NCI-H2171 (cell line): ENCODE measurements around the gene ABR.
A peak's percentile ranks its signal among the peaks of the same experiment; 100 is the strongest.
"Not testable (repeated sequence)": the region's sequence is repeated elsewhere in the genome, so short reads cannot be mapped to it uniquely, and the experiment has no call there.

Experiments used
- DNase-seq: peaks from one replicate; lab custom pipeline; 2025; lab: John Stamatoyannopoulos, UW

ABR gene

DNA sequence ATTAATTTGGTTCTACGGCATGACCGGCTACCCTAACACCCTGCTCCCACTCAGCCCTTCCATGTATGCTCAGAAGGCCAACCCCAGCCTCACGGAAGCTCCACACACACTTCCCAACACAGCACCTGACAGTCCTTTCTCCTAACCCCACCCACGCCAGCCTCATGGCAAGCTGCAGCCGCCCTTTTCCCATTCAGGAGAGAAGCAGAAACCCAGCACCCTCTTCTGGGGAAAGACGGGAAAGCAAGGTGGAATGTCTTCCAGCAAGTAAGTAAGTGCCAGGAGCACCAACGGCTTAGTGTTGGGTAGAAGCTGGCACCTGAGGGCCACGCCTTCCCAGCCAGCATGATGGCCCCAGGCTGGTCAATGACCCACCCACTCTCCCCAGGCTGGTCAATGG is 32.1 kb downstream of the ABR start:
- DNase-seq: no peak

- DNase-seq: no peak
Observed at GRCh38 chr17:1146561-1147265, 33.1 kb downstream of the ABR start.

DNA sequence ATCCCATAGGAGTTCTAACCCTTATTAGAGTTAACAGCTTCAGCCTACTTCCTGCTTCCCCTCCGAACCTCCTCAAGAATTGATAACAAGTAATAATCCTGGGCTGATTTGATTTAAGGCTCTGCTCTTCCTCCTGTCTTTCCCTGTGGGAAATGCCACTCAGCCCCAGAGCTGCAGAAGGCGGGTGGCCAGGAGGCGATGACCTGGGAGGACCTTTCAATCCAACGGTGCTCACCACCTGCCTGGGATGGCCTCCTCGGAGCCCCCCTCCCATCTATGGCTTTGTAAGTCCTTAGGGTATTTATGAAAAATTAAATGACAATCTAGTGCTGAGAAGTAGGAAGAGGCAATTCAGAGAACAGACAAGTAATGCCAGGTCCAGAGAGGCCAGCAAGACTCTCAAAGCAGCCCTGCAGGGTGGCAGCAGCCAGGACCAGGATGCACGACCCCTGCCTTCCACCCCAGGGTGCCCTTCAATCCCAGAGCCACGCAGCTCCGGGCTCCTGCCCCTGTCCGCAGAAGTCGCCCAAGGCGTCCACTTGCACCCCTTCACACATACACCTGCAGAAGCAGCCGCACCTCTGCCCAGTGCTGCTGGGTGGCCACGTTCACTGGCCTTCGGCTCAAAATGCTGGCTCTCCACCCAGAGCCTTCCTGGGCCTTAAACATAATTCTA is 34.3 kb downstream of the ABR start:
- DNase-seq: no peak

DNA sequence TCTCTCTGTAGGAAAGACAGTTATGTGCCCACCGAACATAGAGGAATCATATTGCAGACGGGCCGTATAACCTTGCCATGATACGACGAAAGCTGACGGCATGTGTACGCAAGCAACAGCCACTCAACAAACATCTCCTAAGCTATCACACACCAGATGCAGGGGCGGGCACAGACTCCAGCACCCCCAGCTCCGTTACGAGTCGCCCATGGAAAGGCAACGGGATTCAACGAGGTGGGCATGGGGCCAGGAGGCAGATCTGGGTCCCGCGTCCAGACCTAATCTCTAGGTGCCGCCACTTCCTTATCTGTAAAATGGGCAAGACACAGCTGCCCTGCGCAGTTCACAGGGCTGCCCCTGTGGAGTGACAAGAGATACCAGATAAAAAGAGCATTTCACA is 35.6 kb downstream of the ABR start:
- DNase-seq: no peak

DNA sequence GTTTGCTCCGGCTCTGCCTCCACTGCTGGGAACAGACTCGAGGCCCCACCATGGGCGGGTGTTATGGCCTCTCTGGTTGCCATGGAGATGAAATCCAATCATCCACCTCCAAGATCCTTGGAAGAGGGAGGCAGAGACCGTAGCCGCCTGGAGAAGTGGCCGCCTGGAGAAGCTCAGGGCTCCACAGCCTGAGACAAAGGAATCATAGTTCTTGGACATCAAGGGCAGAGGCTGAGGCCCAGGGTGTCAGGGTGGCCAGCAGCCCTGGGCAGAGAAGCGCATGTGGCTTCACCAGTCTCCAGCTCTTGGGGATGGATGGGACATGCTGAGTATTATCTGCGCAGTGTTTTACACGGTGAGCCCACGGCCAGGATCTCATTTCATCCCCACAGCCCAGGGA is 36.2 kb downstream of the ABR start:
- peak; percentile 83 for DNase-seq

- DNase-seq: no peak
Observed at GRCh38 chr17:1142561-1142971, 37.2 kb downstream of the ABR start.

GRCh38 chr17:1137465-1137894 is 42.3 kb downstream of the ABR start:
- peak; percentile 81 for DNase-seq

DNA sequence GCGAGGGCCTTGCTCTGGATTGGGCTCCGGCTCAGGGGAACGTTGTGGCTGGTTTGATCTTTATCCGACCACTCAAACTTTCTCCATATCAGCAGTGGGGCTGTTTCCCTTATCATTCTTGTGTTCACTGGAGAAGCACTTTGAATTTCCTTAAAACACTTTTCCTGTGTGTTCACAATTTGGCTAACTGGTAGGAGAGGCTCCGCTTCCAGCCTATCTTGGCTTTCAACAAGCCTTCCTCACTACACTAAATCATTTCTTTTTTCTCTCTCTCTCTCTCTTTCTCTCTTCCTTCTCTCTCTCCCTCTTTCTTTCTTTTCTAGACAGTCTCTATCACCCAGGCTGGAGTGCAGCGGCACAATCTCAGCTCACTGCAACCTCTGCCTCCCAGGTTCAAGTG is 43.0 kb downstream of the ABR start:
- no peak for DNase-seq

DNA sequence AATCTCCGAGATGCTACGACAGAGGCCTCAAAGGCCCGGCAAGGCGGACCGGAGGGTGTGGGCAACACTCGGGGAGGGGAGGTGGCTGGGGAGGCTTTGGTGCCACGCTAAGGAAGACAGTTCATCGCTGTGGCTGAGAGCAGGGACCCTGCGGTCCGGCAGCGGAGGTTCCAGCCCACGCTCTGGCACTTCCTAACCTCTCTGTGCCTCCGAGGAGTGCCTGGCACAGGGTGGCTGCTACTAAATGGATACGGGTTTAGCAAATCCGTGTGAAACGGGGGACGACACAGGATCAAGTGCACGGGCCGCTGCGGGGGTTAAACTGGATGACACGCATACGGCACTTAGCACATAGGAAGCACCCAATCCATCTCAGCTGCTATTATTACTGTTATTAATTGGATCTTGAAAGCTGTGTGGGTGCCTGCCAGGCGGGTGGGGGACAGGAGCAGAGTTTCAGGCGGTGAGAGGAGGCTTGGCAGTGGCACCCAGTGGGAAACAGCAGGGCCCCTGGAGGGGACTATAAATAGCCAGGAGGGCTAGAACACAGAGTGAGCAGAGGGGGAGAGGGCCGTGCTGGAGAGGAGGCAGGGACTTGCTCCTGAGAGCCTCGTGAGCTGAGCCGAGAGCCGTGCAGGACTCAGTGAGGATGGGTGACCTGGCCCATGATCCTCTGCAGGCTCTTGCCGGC is 45.0 kb downstream of the ABR start:
- DNase-seq: no peak

- no peak for DNase-seq
Observed at GRCh38 chr17:1130191-1130590, 49.6 kb downstream of the ABR start.

GRCh38 chr17:1128463-1128862 is 51.3 kb downstream of the ABR start:
- DNase-seq: not testable (repeated sequence)

GRCh38 chr17:1126801-1127550 is 52.8 kb downstream of the ABR start:
- no peak for DNase-seq

DNA sequence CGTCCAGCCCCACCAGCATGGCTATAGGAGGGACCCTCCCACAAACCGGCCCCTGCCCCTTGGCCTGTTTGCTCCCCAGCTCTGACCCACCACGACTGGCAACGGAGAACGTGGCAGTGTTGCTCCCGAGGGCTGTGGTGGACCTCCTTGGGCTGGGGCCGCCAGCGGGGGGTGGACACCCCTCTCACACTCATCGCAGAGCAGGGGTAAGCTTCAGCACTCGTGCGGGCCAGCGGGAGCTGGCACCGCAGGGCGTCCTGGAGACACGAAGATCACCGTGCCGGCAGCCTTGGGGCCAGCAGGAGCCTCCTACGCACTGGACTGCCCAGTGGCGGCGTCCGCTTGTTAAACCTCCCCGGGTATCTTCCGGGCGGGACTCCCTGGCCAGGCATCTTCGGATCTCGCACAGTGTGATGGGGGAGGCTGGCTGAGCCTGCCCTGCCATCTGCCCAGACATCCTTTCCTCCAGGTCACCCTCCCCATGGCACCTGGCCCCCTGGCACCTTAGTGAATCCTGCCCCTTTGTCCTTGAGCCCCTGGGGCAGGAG is 53.5 kb downstream of the ABR start:
- no peak for DNase-seq

DNA sequence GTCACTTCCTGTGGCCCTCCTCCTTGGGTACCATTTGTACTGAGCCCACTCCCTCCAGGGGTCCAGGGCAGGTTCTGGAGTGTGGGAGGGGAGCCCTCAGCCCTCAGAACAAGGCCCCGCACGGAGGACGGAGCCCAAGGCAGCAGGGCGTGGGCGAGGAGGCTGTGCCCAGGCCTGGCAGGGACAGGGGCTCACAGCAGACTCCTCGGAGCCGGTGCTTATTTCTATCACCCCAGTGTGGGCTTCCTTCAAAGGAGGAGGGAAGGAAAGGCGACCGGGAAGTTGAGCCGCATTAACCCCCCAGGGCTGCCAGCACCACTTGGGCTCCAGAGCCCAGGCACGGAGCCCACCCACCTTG is 54.0 kb downstream of the ABR start:
- no peak for DNase-seq

DNA sequence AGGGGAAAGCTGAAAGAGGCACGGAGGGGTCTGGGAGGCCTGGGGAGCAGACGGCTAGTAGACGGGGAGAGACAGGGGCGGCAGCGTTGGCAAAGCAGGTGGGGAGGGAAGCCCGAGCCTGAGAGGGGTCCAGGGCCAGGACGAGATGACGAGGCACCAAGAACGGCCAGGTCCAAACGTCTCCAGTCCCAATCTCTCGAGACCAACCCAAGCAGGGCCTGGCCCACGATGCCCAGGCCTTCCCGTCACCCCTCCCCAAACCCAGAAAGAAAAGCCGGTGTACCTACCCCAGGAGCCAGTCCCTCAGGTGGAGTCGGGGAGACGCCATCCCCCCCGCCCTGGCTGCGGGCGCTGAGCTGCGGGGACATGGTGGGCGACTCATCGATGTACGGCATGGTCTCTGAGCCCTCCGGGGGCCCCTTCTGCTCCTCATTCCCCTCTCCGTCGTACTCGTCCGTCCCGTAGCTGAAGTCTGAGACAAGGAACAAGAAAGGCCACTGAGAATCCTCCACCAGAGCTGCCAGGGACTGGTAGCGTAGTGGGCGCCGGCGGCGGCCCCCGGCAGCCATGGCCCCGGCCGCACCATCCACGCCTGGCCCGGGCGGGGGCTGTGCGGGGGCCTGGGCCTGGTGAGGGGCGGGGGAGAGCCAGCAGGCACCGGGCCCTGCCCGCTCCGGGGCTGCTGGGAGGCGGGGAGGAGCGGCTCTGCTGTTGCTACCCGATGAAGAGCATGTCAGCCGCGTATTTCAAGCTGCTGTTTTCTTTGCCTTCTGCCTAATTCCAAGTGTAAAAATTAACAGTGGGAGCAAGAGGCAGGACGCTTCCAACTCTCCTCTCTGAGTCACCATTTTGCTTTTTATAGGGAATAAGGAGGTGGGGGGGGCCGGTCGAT is 54.6 kb downstream of the ABR start:
- DNase-seq: no peak

DNA sequence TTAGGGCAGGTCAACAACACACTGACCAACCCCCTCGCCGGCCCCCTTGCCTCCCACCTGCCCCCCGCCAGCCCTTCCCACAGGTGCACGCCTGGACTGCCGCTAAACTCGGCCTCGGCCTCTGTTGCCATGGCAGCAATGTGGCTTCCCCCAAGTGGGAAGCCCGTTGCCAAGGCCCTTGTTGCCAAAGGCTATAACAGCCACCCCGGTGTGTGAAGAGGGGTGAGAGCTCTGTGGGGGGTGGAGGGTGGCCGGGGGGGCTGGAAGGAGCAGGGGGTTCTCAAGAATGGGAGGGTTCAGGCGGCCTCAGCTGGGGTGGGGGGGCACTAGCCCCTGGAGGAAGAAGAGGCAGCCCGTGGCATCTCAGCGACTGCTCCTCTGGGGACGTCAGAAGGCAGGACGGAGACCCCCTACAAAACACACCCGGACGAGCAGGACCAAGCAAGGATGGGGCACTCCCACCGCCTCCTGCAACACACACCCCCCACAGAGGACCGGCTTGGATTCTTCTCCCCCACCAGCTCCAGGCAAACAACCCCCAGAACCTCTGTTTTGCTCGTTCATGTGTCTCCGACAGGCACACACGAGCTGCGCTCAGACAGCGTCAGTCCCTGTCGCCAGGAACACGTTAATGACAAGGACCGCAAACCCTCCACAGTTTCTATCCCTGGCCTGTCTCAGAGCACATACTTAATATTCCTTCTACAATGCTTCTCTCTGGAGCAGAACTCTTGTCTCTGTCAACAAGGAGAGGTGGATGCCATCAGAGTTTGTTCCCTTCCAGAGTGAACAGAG is 55.7 kb downstream of the ABR start:
- no peak for DNase-seq

DNA sequence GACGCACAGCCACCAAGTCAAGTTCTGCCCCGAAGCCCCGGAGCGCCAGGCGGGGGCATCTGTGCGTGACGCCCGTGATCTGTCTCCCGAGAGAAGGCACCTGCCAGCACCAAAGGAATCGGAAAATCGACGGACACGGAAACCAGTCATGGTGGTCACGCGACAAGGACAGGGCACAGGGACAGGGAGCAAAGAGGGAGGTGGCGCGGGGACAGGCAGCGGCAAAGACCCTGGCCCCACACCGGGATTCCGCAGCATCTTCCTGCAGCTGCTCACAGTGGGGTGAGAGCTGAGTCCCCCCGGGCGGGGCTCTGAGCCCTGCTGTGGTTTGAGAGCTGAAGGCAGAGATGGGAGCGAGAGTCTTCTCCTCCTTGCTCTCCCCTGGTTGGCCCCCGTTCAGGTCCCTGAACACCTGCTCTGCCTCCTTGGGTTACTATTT is 56.4 kb downstream of the ABR start:
- no peak for DNase-seq

DNA sequence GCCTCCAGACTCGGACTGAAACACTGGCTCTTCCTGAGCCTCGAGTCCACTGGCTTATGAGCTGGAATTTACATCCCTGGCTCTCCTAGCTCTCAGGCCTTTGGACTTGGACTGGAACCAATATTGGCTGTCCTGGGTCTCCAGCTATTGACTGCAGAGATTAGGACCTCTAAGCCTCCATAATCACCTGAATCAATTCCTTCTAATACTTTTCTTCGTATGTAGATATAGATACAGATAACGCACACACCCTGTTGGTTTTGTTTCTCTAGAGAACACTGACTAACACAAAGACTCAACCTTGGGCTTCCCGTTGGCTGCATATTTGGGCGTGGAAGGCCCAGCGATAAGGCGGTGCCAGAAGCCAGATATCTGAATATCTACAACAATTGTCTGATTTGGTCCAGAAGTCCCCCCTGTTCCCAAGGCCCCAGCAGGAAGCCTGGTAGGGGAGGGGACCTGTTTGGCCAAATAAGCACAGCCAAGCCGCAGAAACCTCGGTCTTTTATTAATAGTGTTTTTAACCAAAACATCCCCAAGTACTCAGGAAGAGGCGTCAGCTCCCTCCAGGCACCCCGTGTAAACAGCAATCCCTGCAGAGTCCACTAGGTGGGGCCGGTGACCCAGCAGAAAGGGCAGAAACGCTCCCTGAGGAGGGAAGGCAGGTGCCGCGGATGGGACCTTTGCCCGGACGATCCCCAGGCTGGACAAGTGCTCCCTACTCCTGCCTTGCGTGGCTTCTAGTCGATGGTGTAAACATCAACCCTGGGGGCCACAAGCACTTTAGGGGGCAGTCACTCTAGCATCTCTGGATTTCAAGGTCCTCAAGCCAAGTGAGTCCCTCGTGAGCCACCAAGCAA is 57.0 kb downstream of the ABR start:
- peak; percentile 45 for DNase-seq

- DNase-seq: not testable (repeated sequence)
Observed at GRCh38 chr17:1121442-1121817, 58.4 kb downstream of the ABR start.
